GM19238 (cell line): ENCODE results near the gene OR12D2.
"Not testable (repeated sequence)": the region's sequence is repeated elsewhere in the genome, so short reads cannot be mapped to it uniquely, and the experiment has no call there.

Source experiments
- DNase-seq: peaks from one replicate; pipeline ENCODE4 v3.0.0; 2011; ENCODE audit warnings: low spot score; ENCODE audit not compliant: insufficient read length

OR12D2 gene, protein sequence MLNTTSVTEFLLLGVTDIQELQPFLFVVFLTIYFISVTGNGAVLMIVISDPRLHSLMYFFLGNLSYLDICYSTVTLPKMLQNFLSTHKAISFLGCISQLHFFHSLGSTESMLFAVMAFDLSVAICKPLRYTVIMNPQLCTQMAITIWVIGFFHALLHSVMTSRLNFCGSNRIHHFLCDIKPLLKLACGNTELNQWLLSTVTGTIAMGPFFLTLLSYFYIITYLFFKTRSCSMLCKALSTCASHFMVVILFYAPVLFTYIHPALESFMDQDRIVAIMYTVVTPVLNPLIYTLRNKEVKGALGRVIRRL

DNA sequence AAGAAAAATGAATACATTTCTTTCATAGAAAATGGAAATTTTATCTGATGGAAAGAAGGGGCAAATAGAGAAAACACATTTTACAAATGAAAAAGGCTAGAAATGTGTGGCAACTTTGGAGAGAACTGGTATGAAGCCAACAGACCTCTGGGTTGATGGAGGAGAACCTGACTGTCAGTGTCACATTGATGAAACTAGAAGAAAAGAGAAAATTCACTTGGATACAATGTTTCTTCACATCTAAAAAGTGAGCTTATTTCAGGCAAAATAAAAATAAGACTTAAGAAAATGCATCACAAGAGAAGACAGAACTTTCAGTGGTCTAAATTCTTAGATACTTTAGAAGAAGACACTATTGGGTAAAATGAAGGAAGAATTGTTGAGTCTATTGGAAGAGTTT is at the start of gene OR12D2:
TSS of gene OR12D2 (plus strand) at position 301 of the 400 bp plus-strand sequence. CDS start 1,069 bp downstream, outside the sequence.
- DNase-seq: no peak

DNA sequence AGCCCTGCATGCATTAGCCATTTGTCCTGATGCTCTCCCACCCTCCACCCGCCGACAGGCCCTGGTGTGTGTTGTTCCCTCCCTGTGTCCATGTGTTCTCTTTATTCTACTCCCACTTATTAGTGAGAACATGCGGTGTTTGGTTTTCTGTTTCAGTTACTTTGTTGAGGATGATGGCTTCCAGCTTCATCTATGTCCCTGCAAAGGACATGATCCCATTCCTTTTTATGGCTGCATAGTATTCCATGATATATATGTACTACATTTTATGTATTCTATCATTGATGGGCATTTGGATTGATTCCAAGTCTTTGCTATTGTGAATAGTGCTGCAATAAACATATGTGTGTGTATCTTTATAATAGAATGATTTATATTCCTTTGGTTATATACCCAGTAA is 46.1 kb upstream of the OR12D2 start:
- not testable (repeated sequence) for DNase-seq

DNA sequence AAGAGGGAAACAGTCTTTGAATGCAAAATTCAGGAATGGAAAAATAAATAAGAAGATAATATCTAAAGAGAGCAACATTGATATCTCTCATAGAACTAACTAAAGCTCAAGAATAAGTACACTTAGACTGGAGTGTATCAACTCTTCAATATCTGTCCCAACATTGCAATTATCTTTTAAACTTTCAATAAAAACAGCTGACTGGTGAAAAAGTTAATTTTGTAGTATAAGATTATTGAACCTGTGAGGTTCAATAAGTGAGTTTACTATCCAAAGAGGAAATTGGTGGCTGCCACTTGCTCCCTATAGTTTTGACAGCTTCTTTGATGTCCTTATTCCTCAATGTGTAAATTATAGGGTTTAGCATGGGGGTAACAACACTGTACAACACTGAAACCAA is 40.5 kb upstream of the OR12D2 start:
- DNase-seq: no peak

DNA sequence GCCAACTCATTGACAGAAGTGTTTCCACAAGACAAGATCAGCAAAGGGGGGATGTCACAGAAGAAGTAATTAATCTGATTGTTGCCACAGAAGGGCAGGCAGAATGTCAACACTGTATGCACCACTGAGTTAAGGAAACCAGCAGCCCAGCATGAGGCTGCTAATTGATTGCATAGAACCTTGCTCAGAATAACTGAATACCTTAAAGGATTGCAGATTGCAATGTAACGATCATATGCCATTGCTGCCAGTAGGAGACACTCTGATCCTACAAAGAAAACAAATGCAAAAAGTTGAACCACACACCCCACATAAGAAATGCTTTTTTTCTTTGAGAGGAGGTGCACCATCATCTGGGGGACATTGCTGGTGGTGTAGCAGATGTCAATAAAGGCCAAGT is 39.8 kb upstream of the OR12D2 start:
- DNase-seq: no peak

DNA sequence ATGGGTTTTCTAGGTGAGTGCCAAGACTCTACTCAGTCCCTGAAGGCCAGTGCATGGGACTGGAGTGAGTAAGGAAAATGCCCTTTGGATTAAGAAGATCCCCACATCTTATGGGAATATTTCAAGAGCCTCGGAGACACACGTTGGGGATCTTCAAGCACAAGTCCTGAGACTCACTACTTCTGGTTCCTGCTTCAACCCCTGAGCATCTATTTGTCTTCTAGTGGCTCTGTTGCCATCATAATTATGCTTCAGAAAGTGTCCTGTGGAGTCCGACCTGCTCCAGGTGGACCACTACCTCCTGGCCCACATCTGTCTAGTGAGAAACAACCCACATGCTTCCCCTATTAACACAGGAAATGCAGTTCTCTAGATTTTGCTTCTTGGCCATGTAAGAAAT is 26.7 kb upstream of the OR12D2 start, which contains the start of gene OR5V1:
TSS of gene OR5V1 (minus strand) at position 101 of the 400 bp plus-strand sequence. CDS start 12,670 bp downstream, outside the sequence.
- DNase-seq: no peak

DNA sequence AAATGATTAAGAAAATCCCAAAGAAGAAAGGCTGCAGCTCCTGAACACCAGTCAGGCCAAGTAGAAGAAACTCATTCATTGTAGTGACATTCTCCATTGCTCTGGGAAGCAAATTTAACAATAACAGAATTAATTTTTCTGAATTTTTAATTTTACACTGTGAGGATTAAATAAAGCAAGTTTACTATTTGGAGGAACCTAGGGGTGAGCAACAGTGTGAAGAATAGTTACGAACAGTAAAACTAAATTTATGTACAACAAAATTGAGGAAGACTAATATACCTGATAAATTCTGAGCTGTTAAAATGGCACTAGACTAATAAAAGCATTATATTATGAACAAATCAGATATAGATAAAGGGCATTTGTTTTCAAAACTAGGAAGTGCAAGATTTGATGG is 20.2 kb upstream of the OR12D2 start, which contains the start of gene OR12D3:
TSS of gene OR12D3 (minus strand) at position 101 of the 400 bp plus-strand sequence. CDS start at position 97, 4 bp downstream.
- no peak for DNase-seq

DNA sequence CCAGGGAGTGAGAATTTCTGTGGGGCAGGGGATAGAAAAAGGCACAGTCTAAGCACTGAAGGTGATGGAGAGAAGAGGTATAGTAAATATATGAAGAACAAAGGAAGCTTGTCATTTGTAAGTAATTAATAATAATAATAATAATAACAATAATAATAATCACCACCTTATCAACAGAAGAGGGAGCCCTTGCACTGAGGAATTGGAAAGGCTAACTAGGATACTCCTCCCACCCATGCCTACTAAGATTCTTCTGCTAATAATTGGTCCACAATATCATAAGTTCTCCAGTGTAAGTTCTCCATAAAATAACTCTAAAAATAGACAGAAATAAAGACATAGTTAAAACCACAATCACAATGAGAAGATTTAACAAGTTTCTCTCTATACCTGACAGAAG is 19.4 kb upstream of the OR12D2 start:
- DNase-seq: no peak

DNA sequence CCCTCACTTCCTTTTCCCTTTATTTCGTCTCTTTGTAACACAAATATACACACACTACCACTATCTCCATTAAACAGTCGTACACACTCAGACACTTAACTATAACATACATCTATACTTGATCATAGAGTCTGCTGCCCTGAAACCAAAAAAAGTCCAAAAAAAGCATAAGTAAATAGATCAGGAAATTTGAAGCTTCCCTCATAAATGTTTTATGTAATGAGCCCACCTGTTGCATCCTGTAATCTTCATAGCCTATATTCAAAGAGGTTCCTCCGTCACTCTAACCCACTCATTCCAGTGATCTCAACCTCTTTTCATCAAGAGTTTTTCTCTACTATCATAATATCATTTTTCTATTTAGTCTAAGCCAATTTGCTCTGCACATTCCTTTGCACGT is 6.9 kb upstream of the OR12D2 start:
- DNase-seq: no peak

DNA sequence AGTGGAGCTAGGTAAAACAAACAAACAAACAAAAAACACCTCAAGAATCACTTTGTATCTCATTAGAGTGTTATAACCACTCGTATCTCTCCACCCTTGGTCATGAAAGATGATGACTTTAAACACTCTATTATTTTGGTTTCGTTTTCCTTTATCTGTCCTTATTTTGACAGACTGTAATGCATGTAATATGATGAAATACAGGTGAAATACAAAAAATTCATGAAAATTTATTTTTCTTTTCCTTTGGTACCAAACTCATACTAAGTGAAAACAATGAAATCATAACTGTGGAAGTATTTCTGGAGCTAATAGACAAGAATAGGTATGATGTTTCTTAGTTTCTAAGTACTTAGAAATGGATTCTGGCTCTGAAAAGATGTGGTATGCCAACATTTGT is 4.1 kb downstream of the OR12D2 start:
- DNase-seq: no peak

DNA sequence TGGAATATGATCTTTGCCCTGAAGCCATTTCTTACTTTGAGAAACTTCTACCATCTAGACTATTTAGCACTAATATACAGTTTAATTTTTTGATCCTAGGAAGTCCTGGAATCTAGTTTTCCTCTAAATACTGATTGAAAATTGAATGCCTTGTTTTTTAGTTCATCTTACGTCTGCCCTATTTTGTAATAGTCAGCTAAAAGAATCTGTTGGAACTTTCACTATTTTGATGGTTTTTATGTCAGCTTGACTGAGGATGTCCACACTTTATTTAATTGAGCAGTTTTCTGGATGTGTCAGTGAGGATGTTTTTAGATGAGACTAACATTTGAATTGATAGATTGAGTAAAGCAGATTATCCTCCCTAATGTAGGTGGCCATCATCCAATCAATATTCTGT is 8.4 kb downstream of the OR12D2 start:
- DNase-seq: no peak

DNA sequence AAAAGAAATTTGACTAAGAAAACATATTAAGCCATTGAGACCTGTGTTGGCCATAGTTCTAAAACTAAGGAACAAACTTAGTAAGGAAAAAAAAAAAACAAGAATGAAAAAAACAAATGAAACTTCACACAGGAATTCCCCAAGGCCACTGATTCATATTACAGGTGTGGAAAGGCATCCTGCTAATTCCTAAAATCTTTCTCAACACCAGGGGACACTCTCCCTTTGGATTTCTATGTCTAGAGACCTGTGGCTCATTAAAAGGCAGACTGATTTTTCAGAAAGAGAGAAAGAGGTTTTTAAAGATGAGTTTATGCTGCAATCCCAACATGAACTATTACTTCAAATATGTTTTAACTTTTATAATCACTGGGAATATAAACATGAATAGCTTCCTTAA is 19.2 kb downstream of the OR12D2 start, which contains the start of gene OR12D1:
TSS of gene OR12D1 (plus strand) at position 341 of the 400 bp plus-strand sequence.
- DNase-seq: no peak

DNA sequence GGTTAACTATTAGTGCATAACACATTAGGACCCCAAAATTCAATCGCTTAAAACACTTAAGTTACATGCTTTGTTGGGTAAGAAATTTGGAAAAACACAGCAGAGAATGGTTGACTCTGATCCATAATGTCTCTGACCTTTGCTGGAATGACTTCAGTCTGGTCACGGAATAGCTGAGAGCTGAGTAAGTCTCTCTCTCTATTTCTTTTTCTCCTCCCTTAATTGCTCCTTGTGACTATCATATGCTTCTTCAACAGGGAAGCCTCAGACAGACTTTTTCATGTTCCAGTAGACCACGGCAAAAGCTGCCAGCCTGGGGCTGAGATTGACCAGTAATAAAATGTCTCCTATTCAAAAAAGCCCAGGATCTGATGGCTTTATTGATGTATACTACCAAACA is 24.1 kb downstream of the OR12D2 start:
- no peak for DNase-seq

DNA sequence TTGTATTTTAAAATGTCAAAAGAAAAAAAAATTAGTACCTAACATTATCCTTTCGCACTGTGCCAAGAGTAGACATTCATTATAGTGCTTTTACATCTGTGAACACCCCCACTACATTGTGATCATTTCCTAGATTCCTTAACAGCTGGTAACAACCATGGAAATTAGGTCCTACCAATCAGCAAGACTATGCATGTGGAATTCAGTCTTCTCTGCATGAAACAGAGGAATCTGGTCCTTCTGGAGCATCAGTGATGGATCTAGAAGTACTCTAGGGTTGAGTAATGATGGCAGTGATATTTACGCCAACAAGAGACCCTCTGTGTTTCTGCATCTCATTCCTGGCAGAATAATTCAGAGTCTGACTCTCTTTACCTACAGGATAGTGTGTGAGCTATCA is 28.7 kb downstream of the OR12D2 start:
- no peak for DNase-seq

DNA sequence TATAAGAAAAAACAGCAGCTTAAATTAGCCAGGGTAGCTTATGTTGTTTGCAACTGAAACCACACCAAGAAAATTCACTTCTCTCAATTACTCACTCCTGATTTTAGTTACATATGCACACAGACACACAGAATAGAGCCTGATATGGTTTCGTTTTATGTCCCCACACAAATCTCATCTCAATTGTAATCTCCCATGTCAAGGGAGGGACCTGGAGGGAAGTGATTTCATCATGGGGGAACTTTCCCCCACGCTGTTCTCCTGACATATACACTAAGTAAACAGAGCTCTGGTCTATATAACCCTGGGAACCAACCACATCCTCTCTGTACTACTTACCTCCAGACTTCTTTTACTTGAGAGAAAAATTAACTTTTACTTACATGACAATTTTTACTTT is 29.1 kb downstream of the OR12D2 start:
- no peak for DNase-seq

DNA sequence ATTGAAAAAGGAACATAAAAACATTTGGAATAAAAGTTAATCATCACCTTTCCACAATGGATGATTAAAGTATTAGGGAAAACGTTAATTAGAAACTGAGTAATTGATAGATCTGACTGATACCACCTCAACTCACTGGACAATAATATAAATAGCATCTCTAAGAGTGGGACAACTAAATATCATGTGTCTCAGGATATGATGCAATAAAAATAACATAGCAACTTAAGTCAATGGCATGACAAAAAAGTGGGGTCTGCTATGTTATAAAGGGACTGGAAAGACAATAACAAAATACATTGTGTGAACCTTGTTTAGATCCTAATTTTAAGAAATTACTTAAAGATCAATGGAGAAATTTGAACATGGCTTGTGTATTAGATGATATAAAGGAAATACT is 29.6 kb downstream of the OR12D2 start:
- no peak for DNase-seq

DNA sequence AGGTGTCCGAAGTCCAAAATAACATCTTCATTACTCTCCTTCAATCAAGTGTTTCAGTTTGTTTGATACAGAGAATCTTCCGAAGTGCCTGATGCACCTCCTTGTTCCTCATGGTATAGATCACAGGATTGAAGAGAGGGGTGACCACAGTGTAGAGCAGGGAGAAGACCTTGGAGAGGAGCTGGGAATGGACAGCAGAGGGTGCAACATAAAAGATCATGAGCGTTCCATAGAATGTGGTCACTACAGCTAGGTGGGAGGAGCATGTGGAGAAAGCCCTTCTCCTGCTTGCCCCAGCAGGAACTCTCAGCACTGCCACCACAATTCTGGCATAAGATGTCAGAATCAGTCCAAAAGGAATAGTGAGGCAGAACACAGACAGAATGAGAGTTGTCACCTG is 31.2 kb downstream of the OR12D2 start:
- no peak for DNase-seq

DNA sequence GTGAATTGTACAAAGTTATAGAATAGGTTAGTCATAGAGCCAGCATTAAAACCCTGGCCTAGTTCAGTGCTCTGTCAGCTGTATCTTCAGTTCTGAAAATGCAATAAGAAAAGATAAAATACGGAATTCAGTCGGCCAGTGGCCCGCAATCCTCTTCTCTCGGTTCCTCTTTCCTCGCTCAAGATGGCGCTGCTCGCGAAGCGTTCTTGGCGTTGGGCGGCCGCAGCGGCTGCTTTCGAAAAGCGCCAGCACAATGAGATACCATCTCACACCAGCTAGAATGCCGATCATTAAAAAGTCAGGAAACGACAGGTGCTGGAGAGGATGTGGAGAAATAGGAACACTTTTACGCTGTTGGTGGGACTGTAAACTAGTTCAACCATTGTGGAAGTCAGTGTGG is 41.3 kb downstream of the OR12D2 start:
- DNase-seq: not testable (repeated sequence)

DNA sequence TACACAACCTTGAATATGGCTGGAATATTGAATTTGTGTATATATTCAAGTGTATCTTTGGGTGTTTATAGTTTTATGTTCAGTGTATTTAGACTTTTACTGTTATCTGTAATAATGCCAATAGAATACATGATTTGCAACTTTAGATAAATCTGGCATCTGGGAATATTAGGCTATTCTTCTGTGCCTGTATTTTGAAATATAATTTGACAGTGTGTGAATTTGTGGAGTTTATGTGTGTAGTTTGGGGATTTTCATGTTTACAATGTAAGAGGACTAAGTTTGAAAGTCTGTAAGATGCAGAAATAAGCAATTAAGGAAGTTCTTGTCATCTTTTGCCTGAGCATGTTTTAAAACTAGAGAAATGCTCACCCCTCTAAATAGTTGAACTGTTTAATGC is 43.6 kb downstream of the OR12D2 start, which contains the start of gene OR10C1:
TSS of gene OR10C1 (plus strand) at position 301 of the 400 bp plus-strand sequence. CDS start 710 bp downstream, outside the sequence.
- no peak for DNase-seq

DNA sequence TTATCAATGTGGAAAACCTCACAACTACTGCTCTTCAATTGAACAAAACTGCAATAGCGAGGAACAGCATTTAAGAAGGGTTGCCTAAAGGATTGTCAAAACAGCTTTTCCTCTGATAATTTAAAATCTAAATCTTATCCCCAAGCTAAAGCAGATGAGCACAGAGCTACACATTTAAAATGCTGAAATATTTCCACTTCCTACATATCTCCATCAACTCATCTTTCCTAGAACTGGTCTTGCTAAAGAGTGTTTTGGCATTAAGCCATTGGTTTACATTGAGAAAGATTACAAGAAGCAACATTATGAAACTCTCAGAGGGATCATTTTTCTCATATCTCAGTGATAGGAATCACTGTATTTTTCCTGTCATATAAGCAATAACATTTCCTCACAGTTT is 47.3 kb downstream of the OR12D2 start:
- DNase-seq: no peak

DNA sequence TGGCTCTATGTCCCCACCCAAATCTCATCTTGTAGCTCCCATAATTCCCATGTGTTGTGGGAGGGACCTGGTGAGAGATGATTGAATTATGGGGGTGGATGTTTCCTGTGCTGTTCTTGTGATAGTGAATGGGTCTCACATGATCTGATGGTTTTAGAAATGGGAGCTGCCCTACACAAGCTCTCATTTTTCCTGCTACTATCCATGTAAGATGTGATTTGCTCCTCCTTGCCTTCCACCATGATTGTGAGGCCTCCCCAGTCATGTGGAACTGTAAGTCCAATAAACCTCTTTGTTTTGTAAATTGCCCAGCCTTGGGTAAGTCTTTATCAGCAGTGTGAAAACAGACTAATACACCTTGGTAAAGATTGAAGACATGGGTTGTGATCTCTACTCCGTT is 48.6 kb downstream of the OR12D2 start:
- DNase-seq: not testable (repeated sequence)
